GM12891 (cell line): ENCODE results near the gene WEE2.

Source experiments
- POLR2A ChIP-seq: IDR thresholded peaks from 2 replicates; pipeline ENCODE4 v1.6.1; 2011; ENCODE audit warnings: low read depth, low read length, control low read depth
- POLR2AphosphoS5 ChIP-seq: IDR thresholded peaks from 2 replicates; pipeline ENCODE4 v1.6.1; 2011; ENCODE audit warnings: low read depth, low read length, control low read depth
- TAF1 ChIP-seq: IDR thresholded peaks from 2 replicates; pipeline ENCODE4 v1.6.1; 2011; ENCODE audit warnings: low read depth, low read length, control low read depth

DNA sequence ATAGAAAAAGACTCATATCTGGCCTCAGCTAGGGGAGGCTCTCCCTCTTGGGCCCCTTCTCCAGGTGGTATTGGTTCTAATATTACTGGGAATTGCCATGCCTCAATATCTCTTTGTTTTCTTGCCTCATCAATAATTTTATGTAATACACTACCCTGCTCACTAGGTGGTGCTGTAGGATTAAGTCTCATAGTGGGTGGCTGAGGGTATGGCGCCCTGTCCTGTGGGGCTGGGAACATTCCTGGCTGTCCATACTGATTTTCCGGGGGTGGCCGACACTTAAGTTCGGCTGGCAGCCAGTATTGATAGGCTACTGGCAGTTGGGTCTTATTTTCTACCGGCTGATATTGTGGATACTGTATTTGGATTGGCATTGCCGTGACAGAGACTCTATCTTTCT lies 46.8 kb downstream of the WEE2 start:
- no peak for TF ChIP-seq POLR2A
- no peak for TF ChIP-seq TAF1
- no peak for TF ChIP-seq POLR2AphosphoS5
